HepG2 (cell line): ENCODE results near the gene TTC22. TPM values are rescaled to one million over a fixed set of nuclear protein-coding genes. Genes with fewer than 3 reads are reported as not detected.

Source experiments
- CREB1 ChIP-seq, 2 experiments: fragments of 450-650 bp in 1 of 2; IDR thresholded peaks; 2 replicates each; pipeline ENCODE4 v1.6.1; 2016 to 2017; ENCODE audit warnings: control low read depth in 1 of 2, mild to moderate bottlenecking in 1 of 2, missing compliant biosample characterization in 1 of 2, missing genetic modification characterization in 1 of 2
- HOXD1 ChIP-seq: sonication (generic); formaldehyde crosslinking; IDR thresholded peaks from 2 replicates; pipeline ENCODE4 v1.5.0; 2020; ENCODE audit warnings: missing genetic modification reagents
- PITX1 ChIP-seq: sonication (generic); formaldehyde crosslinking; IDR thresholded peaks from 2 replicates; pipeline ENCODE4 v1.5.1; 2020; ENCODE audit warnings: mild to moderate bottlenecking, missing genetic modification reagents
- RXRB ChIP-seq: IDR thresholded peaks from 2 replicates; pipeline ENCODE4 v1.6.1; 2016; ENCODE audit warnings: borderline replicate concordance, missing genetic modification reagents, missing compliant biosample characterization
- SSRP1 ChIP-seq: IDR thresholded peaks from 2 replicates; pipeline ENCODE4 v1.6.1; 2016; ENCODE audit warnings: control low read depth
- ZNF264 ChIP-seq: sonication (generic); formaldehyde crosslinking; IDR thresholded peaks from 2 replicates; pipeline ENCODE4 v1.4.0; 2020; ENCODE audit warnings: missing genetic modification reagents
- ZNF292 ChIP-seq: sonication (generic); formaldehyde crosslinking; IDR thresholded peaks from 2 replicates; pipeline ENCODE4 v1.8.1; 2022; ENCODE audit warnings: mild to moderate bottlenecking, low read depth, missing genetic modification reagents, borderline replicate concordance
- ZNF644 ChIP-seq: IDR thresholded peaks from 2 replicates; pipeline ENCODE4 v1.6.1; 2016; ENCODE audit warnings: low read depth
- ZNF749 ChIP-seq: sonication (generic); formaldehyde crosslinking; IDR thresholded peaks from 2 replicates; pipeline ENCODE4 v1.8.0; 2022; ENCODE audit warnings: mild to moderate bottlenecking, missing genetic modification reagents, moderate library complexity, borderline replicate concordance
- polyA plus RNA-seq, 8 experiments: library from polyadenylated mRNA; depleted of rRNA in 3 of 8; stranded (reverse) in 7 of 8; unstranded in 1 of 8; fragments of >200 nt; fragmentation: Illumina TruSeq in 4 of 8; extraction: Trizol in 4 of 8; gene quantifications; 2 replicates each; pipeline versions ENCODE4 v1.2.1 to v1.2.3, GENCODE V29; 2011 to 2016; ENCODE audit warnings: low read depth in 4 of 8, missing spikeins in 1 of 8, mixed read lengths in 1 of 8; ENCODE audit not compliant: insufficient read depth in 1 of 8
- total RNA-seq, 5 experiments: library from RNA; depleted of rRNA; stranded (reverse); fragments of >200 nt; fragmentation: Illumina TruSeq; extraction: Trizol; gene quantifications; 2 replicates each; pipeline ENCODE4 v1.2.3, GENCODE V29; 2016; ENCODE audit warnings: low read depth in 1 of 5
- TF ChIP-seq, protein P1 (sequence below), 2 experiments: sonication (generic) in 1 of 2; formaldehyde crosslinking in 1 of 2; IDR thresholded peaks; 2 replicates each; pipeline versions ENCODE4 v1.6.1 to v1.9.0; 2014 to 2022; ENCODE audit warnings: antibody characterized with exemption in 1 of 2, borderline replicate concordance in 1 of 2, inconsistent platforms in 1 of 2, low read depth in 1 of 2, missing genetic modification reagents in 1 of 2
- TF ChIP-seq, protein P2 (sequence below): sonication (generic); formaldehyde crosslinking; conservative IDR thresholded peaks from 2 replicates; pipeline ENCODE4 v1.4.0; 2020; ENCODE audit warnings: mild to moderate bottlenecking, missing genetic modification reagents, moderate library complexity
- TF ChIP-seq, protein P3 (sequence below): sonication (generic); formaldehyde crosslinking; IDR thresholded peaks from 2 replicates; pipeline ENCODE4 v1.5.0; 2020; ENCODE audit warnings: missing genetic modification reagents, mild to moderate bottlenecking, borderline replicate concordance
- TF ChIP-seq, protein P4 (sequence below): sonication (generic); formaldehyde crosslinking; conservative IDR thresholded peaks from 2 replicates; pipeline ENCODE4 v1.8.0; 2022; ENCODE audit warnings: mild to moderate bottlenecking, moderate library complexity, missing genetic modification reagents

The TTC22 gene
- total and polyA plus RNA-seq, 2 of the 13 experiments (the other 11 are each of a cell fraction or from before 2014, with no cell fraction given) = not detected

DNA sequence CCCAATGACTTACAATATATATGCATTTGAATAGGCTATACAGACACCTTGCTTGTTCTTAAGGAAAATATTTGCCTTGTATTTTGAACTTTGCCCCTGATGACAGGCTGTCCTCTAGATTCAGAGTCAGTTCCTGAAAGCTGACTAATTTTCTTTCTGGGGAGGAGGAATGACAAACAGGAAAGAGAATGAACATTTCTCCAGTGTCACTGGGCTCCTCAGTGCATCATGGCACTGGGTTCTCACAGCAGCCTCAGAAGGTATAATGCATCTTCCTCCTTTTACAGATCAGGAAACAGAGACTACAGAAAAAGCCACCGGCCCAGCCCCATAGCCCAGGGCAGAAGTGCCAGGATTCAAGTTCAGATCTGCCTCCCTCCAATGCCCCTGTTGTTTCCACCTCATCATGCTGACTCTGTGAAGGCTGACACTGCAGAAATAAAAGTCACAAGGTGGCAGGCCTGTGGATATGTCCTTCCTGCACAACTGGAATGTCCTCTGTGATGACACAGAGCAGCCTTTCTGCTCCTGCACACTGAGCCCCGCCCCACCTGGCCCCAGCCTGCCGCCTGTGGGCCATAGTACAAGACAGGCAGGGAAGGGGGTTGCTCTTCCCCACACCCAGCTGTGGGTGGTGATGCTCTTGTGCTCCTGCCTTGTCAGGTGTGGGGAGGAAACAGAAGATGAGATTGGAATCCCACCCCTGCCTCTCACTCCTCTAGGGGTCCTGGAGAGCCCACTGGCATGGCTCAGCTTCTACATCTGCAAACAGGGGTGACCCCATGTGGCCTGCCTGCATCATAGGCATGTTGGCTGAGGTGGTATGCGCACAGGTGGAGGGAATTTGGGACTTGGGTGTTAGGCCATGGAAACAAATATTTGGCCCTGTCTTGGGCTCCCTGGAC lies 6.4 kb downstream of the TTC22 start (continued):
- TF ChIP-seq, protein P1, sequence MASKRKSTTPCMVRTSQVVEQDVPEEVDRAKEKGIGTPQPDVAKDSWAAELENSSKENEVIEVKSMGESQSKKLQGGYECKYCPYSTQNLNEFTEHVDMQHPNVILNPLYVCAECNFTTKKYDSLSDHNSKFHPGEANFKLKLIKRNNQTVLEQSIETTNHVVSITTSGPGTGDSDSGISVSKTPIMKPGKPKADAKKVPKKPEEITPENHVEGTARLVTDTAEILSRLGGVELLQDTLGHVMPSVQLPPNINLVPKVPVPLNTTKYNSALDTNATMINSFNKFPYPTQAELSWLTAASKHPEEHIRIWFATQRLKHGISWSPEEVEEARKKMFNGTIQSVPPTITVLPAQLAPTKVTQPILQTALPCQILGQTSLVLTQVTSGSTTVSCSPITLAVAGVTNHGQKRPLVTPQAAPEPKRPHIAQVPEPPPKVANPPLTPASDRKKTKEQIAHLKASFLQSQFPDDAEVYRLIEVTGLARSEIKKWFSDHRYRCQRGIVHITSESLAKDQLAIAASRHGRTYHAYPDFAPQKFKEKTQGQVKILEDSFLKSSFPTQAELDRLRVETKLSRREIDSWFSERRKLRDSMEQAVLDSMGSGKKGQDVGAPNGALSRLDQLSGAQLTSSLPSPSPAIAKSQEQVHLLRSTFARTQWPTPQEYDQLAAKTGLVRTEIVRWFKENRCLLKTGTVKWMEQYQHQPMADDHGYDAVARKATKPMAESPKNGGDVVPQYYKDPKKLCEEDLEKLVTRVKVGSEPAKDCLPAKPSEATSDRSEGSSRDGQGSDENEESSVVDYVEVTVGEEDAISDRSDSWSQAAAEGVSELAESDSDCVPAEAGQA (IDR thresholded peaks at IDR 0.05; ENCODE audit: low read depth) = no peak
- TF ChIP-seq, protein P1 (CRISPR knock-in tag; IDR thresholded peaks at IDR 0.05; ENCODE audit: borderline replicate concordance) = no peak
- TF ChIP-seq, protein P2, sequence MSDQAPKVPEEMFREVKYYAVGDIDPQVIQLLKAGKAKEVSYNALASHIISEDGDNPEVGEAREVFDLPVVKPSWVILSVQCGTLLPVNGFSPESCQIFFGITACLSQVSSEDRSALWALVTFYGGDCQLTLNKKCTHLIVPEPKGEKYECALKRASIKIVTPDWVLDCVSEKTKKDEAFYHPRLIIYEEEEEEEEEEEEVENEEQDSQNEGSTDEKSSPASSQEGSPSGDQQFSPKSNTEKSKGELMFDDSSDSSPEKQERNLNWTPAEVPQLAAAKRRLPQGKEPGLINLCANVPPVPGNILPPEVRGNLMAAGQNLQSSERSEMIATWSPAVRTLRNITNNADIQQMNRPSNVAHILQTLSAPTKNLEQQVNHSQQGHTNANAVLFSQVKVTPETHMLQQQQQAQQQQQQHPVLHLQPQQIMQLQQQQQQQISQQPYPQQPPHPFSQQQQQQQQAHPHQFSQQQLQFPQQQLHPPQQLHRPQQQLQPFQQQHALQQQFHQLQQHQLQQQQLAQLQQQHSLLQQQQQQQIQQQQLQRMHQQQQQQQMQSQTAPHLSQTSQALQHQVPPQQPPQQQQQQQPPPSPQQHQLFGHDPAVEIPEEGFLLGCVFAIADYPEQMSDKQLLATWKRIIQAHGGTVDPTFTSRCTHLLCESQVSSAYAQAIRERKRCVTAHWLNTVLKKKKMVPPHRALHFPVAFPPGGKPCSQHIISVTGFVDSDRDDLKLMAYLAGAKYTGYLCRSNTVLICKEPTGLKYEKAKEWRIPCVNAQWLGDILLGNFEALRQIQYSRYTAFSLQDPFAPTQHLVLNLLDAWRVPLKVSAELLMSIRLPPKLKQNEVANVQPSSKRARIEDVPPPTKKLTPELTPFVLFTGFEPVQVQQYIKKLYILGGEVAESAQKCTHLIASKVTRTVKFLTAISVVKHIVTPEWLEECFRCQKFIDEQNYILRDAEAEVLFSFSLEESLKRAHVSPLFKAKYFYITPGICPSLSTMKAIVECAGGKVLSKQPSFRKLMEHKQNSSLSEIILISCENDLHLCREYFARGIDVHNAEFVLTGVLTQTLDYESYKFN (CRISPR knock-in tag) = no peak
- TF ChIP-seq, protein P3, sequence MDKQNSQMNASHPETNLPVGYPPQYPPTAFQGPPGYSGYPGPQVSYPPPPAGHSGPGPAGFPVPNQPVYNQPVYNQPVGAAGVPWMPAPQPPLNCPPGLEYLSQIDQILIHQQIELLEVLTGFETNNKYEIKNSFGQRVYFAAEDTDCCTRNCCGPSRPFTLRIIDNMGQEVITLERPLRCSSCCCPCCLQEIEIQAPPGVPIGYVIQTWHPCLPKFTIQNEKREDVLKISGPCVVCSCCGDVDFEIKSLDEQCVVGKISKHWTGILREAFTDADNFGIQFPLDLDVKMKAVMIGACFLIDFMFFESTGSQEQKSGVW = no peak
- TF ChIP-seq ZNF264 (CRISPR knock-in tag) (no peak), SSRP1 (CRISPR knock-in tag) (0 out of 2 replicates have a peak, but pooled peaks have one; percentile 25), RXRB (peak; percentile 17; the same call in 1 of the 2 replicates), ZNF292 (peak; percentile 63; the same call in 1 of the 2 replicates), PITX1 (CRISPR knock-in tag) (no peak), CREB1 (IDR thresholded peaks at IDR 0.05) (no peak), CREB1 (CRISPR knock-in tag; IDR thresholded peaks at IDR 0.05) (peak; percentile 45; the same call in 1 of the 2 replicates), ZNF749 (CRISPR knock-in tag) (no peak), HOXD1 (no peak), ZNF644 (CRISPR knock-in tag) (no peak)
- TF ChIP-seq, protein P4, sequence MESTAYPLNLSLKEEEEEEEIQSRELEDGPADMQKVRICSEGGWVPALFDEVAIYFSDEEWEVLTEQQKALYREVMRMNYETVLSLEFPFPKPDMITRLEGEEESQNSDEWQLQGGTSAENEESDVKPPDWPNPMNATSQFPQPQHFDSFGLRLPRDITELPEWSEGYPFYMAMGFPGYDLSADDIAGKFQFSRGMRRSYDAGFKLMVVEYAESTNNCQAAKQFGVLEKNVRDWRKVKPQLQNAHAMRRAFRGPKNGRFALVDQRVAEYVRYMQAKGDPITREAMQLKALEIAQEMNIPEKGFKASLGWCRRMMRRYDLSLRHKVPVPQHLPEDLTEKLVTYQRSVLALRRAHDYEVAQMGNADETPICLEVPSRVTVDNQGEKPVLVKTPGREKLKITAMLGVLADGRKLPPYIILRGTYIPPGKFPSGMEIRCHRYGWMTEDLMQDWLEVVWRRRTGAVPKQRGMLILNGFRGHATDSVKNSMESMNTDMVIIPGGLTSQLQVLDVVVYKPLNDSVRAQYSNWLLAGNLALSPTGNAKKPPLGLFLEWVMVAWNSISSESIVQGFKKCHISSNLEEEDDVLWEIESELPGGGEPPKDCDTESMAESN (CRISPR knock-in tag) = no peak
